ENCODE measurements around the gene CDH19.
"Not testable (repeated sequence)": the region's sequence is repeated elsewhere in the genome, so short reads cannot be mapped to it uniquely, and the experiment has no call there.

The CDH19 gene

DNA sequence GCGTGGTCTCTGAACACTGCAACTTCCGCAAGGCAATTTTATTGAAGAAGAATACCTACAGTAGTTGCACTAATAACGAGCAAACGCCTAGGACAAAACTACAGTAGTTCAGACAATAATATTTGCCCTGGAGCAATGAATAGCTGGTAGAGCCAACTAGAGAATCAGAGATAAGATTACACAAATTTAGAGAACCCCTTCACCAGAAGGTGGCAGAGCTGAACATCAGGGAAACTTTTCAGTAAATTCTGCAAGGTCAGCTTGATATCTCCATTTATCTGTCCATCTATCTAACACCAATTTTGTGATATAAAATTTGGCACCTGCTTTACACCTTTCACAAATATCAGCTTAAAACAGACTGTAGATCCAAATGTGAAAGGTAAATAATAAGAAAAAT, 43.8 kb downstream of the CDH19 start:
- DNase-seq, result peak; percentile 75

DNA sequence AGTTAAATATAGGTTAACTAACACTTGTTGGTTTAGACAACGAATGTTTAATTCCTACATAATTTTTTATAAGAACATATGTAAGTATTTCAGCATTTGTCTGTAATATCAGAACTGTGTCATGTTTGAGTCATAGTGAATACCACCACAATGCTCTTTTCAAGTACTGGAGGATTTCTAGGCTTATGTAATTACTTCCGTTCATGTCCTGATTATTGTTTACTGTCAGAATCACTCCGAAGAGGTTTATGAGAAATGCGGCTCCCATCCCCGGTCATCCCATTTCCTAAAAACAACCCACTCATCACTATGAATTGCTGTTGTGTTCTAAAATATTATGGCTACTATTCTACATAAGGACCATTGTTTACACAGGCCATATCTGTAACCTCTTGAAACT, 45.1 kb downstream of the CDH19 start:
- peak; percentile 6 for DNase-seq

DNA sequence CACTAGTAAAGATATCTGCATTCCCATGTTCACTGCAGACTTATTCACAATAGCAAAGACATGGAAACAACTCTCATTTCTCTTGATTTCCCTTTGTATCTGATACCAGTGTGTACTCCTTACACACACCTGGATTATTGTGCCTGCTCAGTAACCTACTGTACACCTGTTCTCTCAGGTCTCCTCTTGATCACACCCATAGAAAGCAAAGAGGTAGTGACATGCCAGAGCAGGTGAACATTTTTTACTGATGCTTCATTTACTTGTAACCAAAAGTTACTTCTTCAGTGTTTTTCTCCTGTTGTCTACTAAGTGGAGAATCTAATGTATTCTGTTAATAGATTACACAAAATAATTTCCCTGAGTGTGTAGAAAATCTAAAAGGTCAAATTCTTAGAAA, 46.8 kb downstream of the CDH19 start:
- no peak for DNase-seq

DNA sequence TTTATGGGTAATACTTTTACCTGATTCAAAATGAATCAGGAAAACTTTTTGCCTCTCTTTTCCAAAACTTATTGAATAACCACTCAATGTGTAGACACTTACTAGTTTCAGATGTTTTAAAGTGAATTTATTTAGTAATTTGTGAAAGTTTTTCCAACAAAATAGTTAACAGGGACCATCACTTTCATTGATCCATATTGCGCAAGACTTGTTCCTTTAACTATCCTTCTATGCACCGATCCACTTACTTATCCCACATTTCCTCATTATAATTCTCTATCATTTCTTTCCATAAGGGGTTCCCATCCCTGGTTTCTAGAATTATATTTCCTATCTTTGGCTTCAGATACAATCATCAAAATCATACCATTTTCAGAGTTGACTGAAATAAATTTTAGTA, 48.3 kb downstream of the CDH19 start:
- DNase-seq, result no peak

DNA sequence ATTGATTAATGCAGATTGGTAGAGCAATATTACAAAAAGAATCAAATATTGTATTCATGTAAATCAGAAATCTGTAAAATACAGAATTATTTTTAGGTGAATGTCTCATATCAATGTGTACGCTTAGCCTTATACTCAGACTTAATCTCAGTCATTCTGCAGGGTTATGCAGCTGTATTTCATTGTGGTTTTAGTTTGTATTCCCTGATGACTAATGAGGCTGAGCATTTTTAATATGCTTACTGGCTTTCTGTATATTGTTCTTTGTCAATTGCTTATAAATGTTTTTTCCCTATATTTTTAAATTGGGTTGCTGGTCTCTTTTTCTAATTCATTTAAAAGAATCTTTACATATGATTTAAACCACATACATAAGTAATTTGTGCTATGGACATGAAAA, 50.1 kb downstream of the CDH19 start:
- DNase-seq, result no peak

DNA sequence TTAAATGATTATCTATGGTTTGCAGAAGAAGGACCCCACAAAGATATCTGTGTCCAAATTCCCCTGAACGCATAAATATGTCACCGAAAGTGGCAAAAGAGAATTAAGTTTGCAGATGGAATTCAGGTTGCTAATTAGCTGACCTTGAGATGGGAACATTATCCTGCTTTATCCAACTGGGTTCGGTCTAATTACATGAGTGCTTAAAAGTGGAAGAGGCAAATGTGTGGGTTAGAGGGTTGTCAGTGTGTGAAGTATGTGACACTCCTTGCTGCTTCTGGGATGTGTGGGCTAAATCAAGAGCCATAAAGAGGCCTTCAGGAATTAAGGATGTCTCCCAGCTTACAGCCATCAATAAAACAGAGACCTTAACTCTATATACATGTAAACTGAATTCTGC, 53.5 kb downstream of the CDH19 start:
- DNase-seq, result no peak

DNA sequence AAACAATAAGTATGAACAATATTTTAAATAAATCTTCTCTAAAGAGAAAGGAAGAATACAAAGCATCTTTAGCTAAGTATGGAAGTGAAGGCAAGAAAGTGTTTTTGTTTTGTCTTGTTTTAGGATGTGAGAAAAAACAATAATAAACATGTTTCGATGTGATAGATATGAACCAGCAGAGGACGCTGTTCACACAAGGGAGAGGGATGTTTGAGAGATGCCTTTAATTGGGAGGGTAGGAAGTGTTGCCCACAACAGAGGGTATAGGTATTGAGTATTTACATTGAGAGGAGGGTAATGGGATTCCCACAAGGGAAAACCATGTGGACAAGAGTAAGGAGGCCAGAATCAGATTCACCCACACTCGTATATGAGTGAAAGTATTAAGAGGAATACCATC, 55.1 kb downstream of the CDH19 start:
- no peak for DNase-seq

DNA sequence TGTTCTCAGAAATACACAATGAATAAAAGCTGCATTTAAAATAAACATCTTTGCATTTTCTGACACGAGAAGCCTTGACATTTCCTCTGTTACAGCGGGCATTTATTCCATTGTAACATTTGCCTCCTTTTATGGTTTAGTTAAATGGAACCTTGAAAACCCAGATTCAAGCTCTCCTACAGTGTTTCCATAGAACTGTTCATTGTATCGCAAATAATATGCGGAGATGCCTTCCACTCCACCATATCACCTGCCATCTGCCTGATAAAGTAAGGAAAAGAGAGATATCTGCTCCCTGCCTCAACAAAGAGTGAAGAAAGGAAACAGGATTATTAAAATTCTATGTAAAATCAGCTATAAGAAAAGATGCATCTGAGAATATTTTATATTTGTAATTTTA, 69.8 kb downstream of the CDH19 start:
- peak; percentile 26 for DNase-seq

DNA sequence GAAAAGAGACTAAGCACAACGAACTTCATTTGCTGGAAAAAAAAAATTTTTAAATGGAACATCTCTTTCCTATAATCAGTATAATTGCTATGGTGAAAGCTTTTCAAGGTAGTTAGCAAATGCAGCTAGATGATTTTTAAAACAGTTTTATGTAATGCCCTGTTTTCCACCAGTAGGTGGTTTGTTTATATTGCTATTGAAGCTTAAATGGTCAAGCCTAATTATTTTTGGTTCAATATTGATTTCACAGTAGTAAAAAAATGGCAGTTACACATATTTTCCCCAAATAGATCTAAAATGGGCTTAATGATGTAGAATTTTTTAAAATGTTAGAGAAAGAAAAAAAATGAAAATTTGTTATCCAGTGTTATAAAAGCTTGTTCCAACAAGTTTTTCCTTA, 70.2 kb downstream of the CDH19 start:
- DNase-seq, result peak; percentile 54

DNA sequence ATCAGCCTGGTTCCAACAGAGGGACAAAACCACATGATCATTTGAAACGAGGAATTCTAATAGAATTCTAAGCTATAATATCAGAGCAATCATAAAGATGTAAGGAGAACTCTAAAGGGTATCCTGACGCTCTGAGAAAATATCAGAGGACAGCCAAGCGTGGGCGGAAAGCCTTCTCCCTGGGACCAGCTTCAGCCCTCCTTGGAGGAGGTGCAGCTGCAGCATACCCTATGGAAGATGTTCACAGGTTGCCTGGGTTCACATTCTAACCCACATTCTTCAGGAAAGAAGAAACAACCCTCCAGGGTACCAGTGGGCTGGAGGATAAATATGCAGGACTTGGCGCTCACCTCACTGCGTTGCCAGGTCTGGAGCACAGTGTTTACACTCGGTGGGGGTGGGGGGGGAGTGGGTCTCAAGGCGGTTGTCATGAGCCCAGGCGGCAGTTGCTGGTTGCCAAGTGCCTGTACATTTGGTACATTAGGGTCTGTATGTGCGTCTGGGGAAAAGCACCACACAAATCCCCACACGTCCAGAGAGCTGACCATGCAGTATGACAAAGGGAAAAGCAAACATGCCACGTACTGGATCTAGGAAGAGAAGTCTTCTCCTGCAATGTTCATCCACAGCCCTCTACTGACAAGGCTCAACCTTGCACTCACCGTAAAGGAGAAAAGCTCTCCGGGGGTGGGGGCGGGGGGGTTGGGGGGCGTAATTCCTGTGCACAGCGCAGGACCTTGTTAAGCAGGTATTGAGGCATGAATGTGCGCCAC, 80.5 kb downstream of the CDH19 start:
- DNase-seq, result no peak

DNA sequence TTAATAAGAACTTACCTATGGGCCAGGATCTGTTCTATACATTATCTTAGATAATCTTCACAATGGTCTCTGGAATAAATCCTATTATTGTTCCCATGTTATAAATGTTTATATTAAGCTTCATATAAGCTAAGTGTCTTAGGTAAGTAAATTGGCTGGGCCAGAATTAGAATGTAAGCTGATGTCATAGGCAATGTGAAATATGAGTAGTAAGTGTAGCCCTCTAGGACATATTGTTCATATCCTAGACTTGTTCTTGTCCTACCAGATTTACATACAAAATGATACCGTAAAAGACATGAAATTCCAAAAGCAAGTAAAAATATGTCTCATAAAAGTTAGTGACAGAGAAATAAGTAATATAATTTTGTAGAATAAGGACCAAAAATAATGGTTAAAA, 89.9 kb downstream of the CDH19 start:
- no peak for DNase-seq

DNA sequence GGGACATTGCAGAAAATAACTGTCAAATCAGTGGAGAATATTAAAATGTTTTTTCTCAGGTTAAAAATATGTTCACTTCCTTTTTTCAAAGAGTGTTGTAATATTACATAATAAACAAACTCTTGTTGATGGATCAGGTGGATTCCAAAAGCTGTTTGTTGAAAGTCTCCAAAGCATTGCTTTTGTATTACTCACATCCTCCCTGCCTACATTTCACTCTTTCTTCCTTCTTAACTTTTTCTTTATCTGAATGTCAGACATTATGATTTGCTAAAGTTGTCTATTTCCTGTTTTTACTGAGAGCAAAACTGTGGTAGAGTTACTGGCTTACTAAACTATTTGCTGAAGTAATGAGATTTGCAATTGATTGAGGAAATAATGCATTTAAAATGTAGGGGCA, 92.1 kb downstream of the CDH19 start:
- DNase-seq, result no peak

DNA sequence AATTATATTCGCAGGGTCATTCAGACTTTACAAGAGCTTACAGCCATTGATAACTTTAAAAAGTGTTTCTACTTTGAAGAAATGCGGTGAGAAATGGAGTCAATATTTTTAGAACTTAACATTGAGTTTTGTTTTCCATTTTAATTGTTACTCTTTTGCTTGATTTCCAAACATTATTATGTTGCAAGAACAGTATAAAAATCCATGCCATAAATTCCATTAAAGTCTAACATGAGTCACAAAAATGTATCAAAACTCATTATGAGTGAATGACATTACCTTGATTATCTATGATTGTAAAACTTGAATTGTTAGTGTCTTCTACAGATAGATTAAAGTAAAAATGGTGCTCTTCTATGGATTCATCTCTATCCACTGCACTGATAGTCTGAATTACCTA, 92.6 kb downstream of the CDH19 start:
- DNase-seq, result no peak

DNA sequence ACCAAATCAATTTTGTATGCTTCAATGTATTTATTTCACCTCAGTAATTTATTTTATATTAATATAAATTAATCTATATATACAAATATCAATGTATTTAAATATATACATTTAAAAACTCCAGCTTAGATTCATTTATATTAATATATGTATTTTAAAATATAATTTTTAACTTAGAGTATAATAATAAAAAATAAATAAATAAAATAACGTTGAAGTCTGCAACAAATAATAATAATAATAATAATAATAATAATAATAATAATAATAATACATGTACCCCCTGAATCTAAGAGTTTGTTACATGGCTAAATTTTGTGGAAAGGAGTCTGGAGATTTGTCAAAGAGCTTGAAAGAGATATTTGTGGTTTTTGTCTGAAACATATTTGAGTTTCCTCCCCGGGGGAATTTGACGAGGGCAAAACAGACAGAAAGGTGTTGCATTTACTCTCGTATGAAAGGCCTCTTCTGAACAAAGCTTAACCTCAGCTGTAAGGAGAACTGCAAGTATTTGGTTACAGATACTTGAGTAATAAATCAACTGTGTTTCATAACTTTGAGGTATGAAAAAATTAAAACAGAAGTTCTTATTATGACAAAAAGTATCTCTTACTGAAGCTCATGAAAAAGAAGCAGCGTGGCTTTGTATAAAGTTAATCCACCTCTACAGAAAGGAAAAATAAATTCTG, 93.4 kb downstream of the CDH19 start:
- no peak for DNase-seq

DNA sequence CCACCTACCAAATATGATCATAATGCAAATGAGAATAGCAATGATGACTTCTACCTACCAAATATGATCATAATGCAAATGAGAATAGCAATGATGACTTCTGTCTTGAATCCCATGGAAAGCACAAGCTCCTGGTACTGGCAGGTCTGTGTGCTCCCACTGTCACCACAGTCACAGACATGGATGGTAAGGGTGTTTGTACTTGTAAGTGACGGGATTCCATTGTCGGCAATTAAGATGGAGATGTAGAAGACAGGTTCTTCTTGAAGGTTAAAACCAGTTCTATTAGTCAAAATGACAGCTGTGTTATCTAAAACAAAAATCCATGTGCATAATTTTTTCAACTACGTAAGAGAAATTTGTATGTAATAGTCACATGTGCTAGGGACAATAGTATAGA, 95.0 kb downstream of the CDH19 start:
- DNase-seq, result no peak

DNA sequence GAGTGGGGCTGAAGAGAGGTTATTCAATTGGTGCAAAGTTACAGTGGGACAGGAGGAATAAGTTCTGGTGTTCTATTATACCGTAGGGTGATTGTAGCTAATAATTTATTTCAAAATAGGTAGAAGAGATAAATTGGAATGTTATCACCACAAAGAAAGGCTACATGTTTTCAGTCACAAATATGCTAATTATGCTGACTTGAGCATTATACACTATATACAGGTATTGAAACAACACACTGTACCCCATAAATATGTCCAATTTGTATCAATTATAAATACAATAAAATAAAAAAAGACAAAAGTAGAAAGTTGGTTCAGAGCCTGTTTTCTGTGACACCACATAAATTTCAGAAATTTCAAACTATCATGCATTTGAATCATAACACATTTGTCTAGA, 97.7 kb downstream of the CDH19 start:
- DNase-seq, result no peak

DNA sequence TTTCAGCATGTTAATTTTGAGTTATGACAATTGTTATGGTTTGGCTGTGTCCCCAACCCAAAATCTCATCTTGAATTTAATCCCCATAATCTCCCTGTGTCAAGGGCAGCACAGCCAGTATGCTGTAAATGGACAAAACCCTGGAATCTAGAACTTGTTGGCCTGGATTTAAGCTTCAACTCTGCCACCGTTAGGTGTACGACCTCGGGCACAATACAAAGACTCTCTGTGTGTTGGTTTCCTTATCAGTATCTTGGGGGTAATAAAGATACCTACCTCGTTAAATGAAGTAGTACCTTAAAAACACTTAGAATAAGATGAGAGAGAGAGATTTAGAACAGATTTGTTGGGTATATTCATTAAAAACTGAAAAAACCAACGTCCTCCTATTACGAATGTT, 106.5 kb downstream of the CDH19 start:
- DNase-seq, result no peak

DNA sequence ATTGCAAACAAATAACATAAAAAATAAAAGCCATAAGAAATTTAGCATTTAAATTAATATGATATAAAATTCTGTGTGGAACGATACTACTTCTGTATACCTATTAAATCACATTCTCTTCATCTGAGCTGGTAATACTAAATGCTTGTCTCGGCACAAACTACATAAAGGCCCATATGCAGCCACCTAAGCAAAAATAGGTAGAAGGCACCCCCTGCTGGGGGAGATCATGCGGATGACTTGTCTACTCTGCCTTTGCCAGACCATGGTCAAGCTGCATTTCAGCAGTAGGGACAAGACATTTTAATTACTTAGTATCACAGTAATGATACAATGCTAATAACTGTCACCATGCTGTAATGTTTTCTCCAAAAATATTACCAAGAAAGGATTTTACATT, 108.0 kb downstream of the CDH19 start:
- peak; percentile 81 for DNase-seq

DNA sequence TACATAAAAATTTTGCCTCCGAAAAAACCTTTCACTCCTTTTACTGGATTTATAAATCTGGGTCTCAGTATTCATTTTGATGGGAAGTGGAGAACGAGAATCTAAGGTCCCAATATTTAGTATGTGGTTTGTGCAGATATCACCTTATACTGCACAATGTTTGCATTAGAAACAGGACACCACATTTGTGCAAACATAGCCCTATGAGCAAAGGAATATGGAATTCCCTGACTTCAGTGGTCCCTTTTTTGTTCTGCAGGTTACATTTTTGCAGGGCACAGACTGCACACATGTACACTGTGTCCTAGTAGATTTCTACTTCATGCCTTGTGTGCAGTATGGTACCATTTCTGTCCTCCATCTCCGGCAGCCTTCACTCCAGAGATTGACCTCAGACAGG, 130.0 kb downstream of the CDH19 start:
- no peak for DNase-seq

DNA sequence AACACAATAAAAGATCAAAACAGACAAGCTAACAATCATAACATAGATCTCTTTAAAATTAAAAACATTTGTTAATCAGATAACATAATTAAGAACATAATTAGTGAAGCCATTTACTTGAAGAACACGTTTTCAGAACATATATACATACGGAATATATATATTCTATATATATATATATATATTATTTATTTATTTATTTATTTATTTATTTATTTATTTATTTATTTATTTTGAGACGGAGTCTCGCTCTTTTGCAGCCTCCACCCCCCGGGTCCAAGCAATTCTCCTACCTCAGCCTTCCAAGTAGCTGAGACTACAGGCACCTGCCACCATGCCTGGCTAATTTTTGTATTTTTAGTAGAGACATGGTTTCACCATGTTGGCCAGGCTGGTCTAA, 137.7 kb downstream of the CDH19 start:
- DNase-seq, result not testable (repeated sequence)

DNA sequence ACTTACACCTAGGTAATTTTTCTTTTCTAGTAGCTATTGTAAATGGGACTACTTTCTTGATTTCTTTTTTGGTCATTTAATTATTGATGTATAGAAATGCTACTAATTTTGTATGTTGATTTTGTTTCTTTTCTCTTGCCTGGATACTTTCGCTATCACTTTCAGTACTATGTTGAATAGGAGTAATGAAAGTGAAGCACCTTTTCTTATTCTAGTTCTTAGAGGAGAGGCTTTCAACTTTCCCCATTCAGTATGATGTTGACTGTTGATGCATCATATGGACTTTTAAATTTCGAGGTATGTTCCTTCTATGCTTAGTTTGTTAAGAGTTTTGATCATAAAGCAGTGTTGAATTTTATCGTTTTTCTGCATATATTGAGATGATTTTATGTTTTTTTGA, 142.5 kb downstream of the CDH19 start:
- no peak for DNase-seq

DNA sequence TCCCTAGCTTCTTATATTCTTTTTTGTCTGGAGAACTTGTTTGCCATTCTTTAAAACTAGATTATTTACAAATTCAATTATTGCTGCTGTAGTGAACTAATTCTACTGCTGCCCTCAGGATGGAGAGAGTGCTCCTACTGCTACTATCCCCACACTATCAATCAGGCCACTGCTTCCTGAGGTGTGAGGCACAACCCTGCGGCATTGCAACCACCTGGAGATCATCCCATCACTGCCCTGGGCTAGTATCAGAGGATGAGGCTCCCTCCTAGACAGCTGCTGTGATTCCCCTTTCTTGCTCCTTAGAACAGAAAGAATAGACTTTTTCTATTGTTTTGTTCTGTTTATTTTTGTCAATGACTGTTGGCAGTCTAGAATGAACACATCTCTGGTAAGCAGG, 146.6 kb downstream of the CDH19 start:
- DNase-seq, result no peak

Data from COR-L47 (cell line).